Stomach (tissue), 9 donors: ENCODE results near the gene CIRBP. TPM values are rescaled to one million over a fixed set of nuclear protein-coding genes. Genes with fewer than 3 reads are reported as not detected.

Experiments
- DNase-seq, 2 donors: peaks; one replicate each; pipeline versions ENCODE4 v3.0.0 to v3.0.0-alpha.2; 2013 to 2019
- H3K27ac ChIP-seq, 5 donors: fragments of 200-600 bp in 4 of 5; sonication (generic) in 4 of 5; one replicate each; pipeline ENCODE4 v1.5.1; 2013 to 2019; ENCODE audit warnings: mild to moderate bottlenecking in 1 of 5, moderate library complexity in 1 of 5
- H3K27me3 ChIP-seq, 3 donors: fragments of 200-600 bp; sonication (generic); one replicate each; pipeline ENCODE4 v1.5.1; 2017 to 2019; ENCODE audit warnings: mixed run types in 1 of 3
- H3K36me3 ChIP-seq, 4 donors: fragments of 200-600 bp; sonication (generic); 1 replicate in 3 of 4; 2 replicates in 1 of 4; pipeline ENCODE4 v1.5.1; 2016 to 2019
- H3K4me1 ChIP-seq, 4 donors: fragments of 200-600 bp; sonication (generic); one replicate each; pipeline ENCODE4 v1.5.1; 2016 to 2019
- H3K4me3 ChIP-seq, 4 donors: fragments of 200-600 bp; sonication (generic) in 3 of 4; one replicate each; pipeline ENCODE4 v1.5.1; 2016 to 2019; ENCODE audit warnings: mild to moderate bottlenecking in 1 of 4
- H3K9me3 ChIP-seq, 4 donors: fragments of 200-600 bp; sonication (generic); one replicate each; pipeline ENCODE4 v1.5.1; 2016 to 2019
- EP300 ChIP-seq: sonication (generic); formaldehyde crosslinking; IDR thresholded peaks from one replicate; pipeline ENCODE4 v1.6.1; 2017; ENCODE audit warnings: antibody characterized with exemption
- POLR2A ChIP-seq, 4 donors: fragments of 450-650 bp; IDR thresholded peaks; one replicate each; pipeline ENCODE4 v1.6.1; 2016; ENCODE audit warnings: antibody characterized with exemption in 4 of 4, control low read depth in 2 of 4, mild to moderate bottlenecking in 1 of 4, moderate library complexity in 1 of 4
- POLR2AphosphoS5 ChIP-seq, 3 donors: sonication (generic); formaldehyde crosslinking; IDR thresholded peaks; one replicate each; pipeline ENCODE4 v1.6.1; 2016; ENCODE audit warnings: antibody characterized with exemption in 3 of 3
- WGBS, 5 donors: extraction: QIAGEN DNeasy Blood & Tissue Kit in 3 of 5; methylation state at CpG; one replicate each; pipeline versions ENCODE4 v1.1.5 to v1.1.7; 2013 to 2018; 5-methylcytosine and 5-hydroxymethylcytosine counted together
- intact Hi-C: fragments of 100-400 bp; cut with DNase I; formaldehyde crosslinking; loops from one replicate; pipeline ENCODE4 v1.15.1; 2023; ENCODE audit warnings: low total_unique reads
- polyA plus RNA-seq, 3 donors: library from polyadenylated mRNA; stranded (reverse); fragments of 200-250 nt; gene quantifications; one replicate each; pipeline ENCODE4 v1.2.3, GENCODE V29; 2013
- total RNA-seq, 5 donors: library from RNA; depleted of rRNA; stranded (reverse); fragments of >200 nt; gene quantifications; one replicate each; pipeline versions ENCODE4 v1.1.0 to v1.2.3, GENCODE V29; 2014 to 2016
- TF ChIP-seq, protein P1 (sequence below), 7 experiments: fragments of 450-650 bp in 4 of 7; fragments of 200-600 bp in 3 of 7; sonication (generic) in 3 of 7; IDR thresholded peaks; one replicate each; pipeline ENCODE4 v1.5.1; 2016 to 2019; ENCODE audit warnings: antibody characterized with exemption in 7 of 7, control low read depth in 2 of 7, mild to moderate bottlenecking in 1 of 7
- donor health status: healthy with polysubstance abuse.
- donor health status: Bipolar disorder and iron deficiency.
- donor health status: healthy.

Gene CIRBP
- total and polyA plus RNA-seq, 8 donors = 250 to 686 (median 356) TPM

DNA sequence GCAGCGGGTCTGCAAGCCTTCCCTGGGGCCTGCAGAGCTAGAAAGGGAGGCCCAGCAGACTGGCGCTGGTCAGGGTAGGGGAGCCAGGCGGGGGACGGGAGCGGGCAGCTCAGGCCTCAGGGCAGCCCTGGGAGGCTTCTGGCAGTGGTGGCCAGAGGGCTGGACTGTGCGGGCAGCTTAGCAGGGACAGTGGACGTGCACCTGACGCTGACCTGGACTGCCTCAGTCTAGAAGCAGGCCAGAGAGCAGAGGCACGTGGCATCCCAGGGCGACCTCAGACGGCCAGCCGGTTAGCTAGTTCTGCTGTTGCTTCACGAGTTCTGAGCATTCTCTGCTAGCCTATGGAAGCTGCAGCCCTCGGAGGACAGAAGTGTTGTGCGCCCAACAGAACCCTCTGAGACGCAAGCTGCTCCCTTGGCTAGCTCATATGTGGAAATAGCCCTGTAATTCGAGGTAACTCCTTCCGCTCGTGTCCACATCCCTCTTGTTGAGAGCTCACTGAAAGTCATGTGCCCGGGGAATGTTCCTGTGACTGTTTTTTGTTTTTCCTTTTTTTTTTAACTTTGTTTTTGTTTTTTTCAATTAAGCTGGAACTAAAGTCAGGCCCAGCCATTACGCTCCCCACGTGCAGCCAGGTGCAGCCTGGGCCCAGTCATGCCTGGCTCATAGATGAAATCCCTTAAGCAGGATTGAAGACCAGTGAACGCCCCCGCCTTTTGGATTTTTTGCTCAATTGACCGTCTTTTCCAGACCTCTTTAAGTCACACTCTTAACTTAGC lies 4.3 kb downstream of the CIRBP start:
- TF ChIP-seq POLR2A (IDR thresholded peaks at IDR 0.05) (no peak), POLR2AphosphoS5 (IDR thresholded peaks at IDR 0.05) (peak in 1 of 3 donors; percentile 12)
- Histone ChIP-seq H3K36me3 (peaks cover 48 to 64% (median 57%) of the 10 kb centered on the region in 4 donors), H3K4me3 (peak overlapping the region in 2 of 4 donors; percentile 66 to 88), H3K9me3 (no peaks in the 10 kb centered on the region), H3K4me1 (peaks cover 65 to 83% (median 76%) of the 10 kb centered on the region in 4 donors), H3K27ac (peak overlapping the region in 4 of 5 donors; percentile 97 to 100 (median 98)), H3K27me3 (no peaks in the 10 kb centered on the region)
- no peak for DNase-seq
- intact Hi-C loops = no loop called here
- 61 to 78% (median 73%) methylated on average over 23 to 25 of the region's 25 CpGs for WGBS, 5 donors

GRCh38 chr19:1274081-1274851 lies 5.1 kb downstream of the CIRBP start:
- WGBS, 5 donors = 59 to 83% (median 63%) methylated on average over 31 to 46 of the region's 46 CpGs
- Histone ChIP-seq H3K36me3 (peaks cover 56 to 72% (median 65%) of the 10 kb centered on the region in 4 donors), H3K27me3 (no peaks in the 10 kb centered on the region), H3K4me1 (peaks cover 61 to 79% (median 72%) of the 10 kb centered on the region in 4 donors), H3K4me3 (peak overlapping the region; percentile 66 to 76 (median 68)), H3K9me3 (no peaks in the 10 kb centered on the region), H3K27ac (peak overlapping the region; percentile 97 to 100 (median 99))
- intact Hi-C loops = no loop called here
- peak in 1 of 2 donors; percentile 53 for DNase-seq
- TF ChIP-seq, protein P1, sequence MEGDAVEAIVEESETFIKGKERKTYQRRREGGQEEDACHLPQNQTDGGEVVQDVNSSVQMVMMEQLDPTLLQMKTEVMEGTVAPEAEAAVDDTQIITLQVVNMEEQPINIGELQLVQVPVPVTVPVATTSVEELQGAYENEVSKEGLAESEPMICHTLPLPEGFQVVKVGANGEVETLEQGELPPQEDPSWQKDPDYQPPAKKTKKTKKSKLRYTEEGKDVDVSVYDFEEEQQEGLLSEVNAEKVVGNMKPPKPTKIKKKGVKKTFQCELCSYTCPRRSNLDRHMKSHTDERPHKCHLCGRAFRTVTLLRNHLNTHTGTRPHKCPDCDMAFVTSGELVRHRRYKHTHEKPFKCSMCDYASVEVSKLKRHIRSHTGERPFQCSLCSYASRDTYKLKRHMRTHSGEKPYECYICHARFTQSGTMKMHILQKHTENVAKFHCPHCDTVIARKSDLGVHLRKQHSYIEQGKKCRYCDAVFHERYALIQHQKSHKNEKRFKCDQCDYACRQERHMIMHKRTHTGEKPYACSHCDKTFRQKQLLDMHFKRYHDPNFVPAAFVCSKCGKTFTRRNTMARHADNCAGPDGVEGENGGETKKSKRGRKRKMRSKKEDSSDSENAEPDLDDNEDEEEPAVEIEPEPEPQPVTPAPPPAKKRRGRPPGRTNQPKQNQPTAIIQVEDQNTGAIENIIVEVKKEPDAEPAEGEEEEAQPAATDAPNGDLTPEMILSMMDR (IDR thresholded peaks at IDR 0.05) = no peak
- no peak for TF ChIP-seq POLR2AphosphoS5 (IDR thresholded peaks at IDR 0.05)
- no peak for TF ChIP-seq EP300
- TF ChIP-seq POLR2A (IDR thresholded peaks at IDR 0.05) = no peak

DNA sequence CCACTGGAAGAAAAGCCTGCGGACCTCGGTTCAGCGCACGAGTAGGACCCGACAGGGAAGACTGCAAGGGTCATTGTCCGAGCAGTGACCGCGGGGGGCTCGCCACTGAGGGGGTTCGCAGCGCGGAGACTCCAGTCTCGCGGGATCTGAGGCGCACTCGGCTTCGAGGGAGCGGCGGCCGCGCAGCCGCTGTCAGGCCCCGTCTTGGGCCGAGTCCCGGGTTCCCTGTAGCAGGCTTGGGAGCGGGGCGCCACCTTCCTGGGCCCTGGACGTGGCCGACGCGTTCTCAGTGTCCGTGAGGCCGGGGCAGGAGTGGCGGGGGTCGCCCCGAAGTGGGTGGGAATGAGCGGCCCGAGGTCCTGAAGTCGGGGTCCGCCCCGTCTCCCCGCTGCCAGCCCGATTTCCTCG lies 5.7 kb downstream of the CIRBP start:
- Histone ChIP-seq H3K4me1 (peaks cover 60 to 83% (median 71%) of the 10 kb centered on the region in 4 donors), H3K4me3 (peak overlapping the region; percentile 66 to 76 (median 68)), H3K27me3 (no peaks in the 10 kb centered on the region), H3K9me3 (no peaks in the 10 kb centered on the region), H3K36me3 (peaks cover 59 to 78% (median 68%) of the 10 kb centered on the region in 4 donors), H3K27ac (peak overlapping the region; percentile 97 to 100 (median 99))
- no peak for TF ChIP-seq EP300
- no peak for TF ChIP-seq POLR2AphosphoS5 (IDR thresholded peaks at IDR 0.05)
- TF ChIP-seq POLR2A (IDR thresholded peaks at IDR 0.05) = no peak
- no peak for DNase-seq
- 23 to 38% (median 25%) methylated on average over 24 to 44 of the region's 44 CpGs for WGBS, 5 donors
- intact Hi-C loops = no loop called here

DNA sequence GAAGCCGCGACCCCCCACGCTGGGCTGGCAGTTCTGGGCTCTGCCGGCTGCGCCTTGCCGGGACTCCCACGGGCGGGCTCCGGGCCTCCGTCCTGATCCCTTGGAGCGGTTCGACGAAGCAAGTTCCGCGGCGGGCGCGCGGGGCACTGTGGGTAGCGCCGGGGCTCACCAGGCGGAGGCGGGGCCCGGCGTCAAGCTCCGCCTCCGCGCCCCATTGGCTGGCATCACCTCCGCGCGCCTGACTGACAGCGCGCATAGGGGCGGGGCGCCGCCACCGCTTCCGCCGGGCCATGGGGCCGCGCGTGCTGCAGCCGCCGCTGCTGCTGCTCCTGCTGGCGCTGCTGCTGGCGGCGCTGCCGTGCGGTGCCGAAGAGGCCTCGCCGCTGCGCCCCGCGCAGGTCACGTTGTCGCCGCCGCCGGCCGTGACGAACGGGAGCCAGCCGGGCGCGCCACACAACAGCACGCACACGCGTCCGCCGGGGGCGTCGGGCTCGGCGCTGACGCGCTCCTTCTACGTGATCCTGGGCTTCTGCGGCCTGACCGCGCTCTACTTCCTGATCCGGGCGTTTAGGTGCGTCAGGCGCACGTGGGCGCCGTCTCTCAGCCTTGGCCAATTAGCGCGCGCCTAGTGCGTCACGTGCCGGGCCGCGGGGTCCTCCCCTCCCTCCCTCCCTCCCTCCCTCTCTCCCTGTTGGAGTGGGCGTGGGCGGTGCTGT lies 6.3 kb downstream of the CIRBP start, which contains the start of gene FAM174C:
Gene FAM174C, plus strand, starts transcription at position 271 of the 716 bp plus-strand sequence. Its CDS starts 20 bp downstream, at position 291.
- intact Hi-C loops = no loop called here

GRCh38 chr19:1275976-1276627 lies 7.0 kb downstream of the CIRBP start:
- Histone ChIP-seq H3K4me1 (peaks cover 48 to 72% (median 61%) of the 10 kb centered on the region in 4 donors), H3K4me3 (peak overlapping the region; percentile 66 to 76 (median 68)), H3K27me3 (peaks cover 0 to 1% (median 0%) of the 10 kb centered on the region in 3 donors), H3K27ac (peak overlapping the region; percentile 97 to 100 (median 99)), H3K36me3 (peaks cover 56 to 72% (median 64%) of the 10 kb centered on the region in 4 donors), H3K9me3 (no peaks in the 10 kb centered on the region)
- intact Hi-C loops = no loop called here
- no peak for DNase-seq
- WGBS, 5 donors = 9 to 33% (median 11%) methylated on average over 11 to 43 of the region's 43 CpGs
- no peak for TF ChIP-seq POLR2AphosphoS5 (IDR thresholded peaks at IDR 0.05)
- TF ChIP-seq EP300 = no peak
- TF ChIP-seq, protein P1 (IDR thresholded peaks at IDR 0.05) = no peak
- no peak for TF ChIP-seq POLR2A (IDR thresholded peaks at IDR 0.05)

More for the DNA sequence above, 6.3 kb downstream of the CIRBP start, which contains the start of gene FAM174C:
- peak within 1 kb of the TSS; percentile 66 to 76 (median 68) for H3K4me3 ChIP-seq
- TF ChIP-seq POLR2A (IDR thresholded peaks at IDR 0.05) = no peak
- peak; percentile 53 to 87 (median 55) for TF ChIP-seq POLR2AphosphoS5 (IDR thresholded peaks at IDR 0.05)
- H3K36me3 ChIP-seq = peaks cover 59 to 79% (median 68%) of the 10 kb centered on the region in 4 donors
- peak within 1 kb of the TSS; percentile 97 to 100 (median 99) for H3K27ac ChIP-seq
- H3K9me3 ChIP-seq = no peaks in the 10 kb centered on the region
- H3K4me1 ChIP-seq = peaks cover 55 to 79% (median 67%) of the 10 kb centered on the region in 4 donors
- H3K27me3 ChIP-seq = no peaks in the 10 kb centered on the region
- DNase-seq = peak; percentile 96 to 98
- WGBS, 5 donors = 0 to 2% (median 0%) methylated on average over 28 to 98 of the region's 98 CpGs
